ENCODE results near the gene CDC42BPB. TPM values are rescaled to one million over a fixed set of nuclear protein-coding genes. Genes with fewer than 3 reads are reported as not detected.

CDC42BPB gene
- total RNA-seq, 1 donor: 118 TPM

DNA sequence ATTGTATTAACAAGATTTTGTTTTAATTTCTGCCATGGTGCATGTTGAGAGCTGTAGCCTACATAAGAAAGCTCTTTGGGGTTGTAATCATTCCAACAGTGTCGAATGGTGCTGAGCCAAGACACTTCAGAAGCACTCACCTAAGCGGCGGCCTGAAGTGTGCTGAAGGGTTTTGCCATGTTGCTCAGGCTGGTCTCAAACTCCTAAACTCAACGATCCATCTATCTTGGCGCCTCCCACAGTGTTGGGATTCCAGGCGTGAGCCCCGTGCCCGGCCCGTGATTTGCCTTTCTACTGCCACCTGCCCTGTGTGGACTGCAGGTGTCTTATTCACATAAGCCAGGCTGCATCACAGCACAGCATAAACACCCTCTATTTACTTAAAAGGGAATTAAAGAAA lies 86.0 kb downstream of the CDC42BPB start:
- Histone ChIP-seq H3K4me2 (ENCODE audit: insufficient read depth, low read length) (no peak overlapping the region), H3K9me3 (ENCODE audit: low read depth, low read length) (no peaks in the 10 kb centered on the region), H4K20me1 (ENCODE audit: insufficient read depth, low read length) (peaks cover 2% of the 10 kb centered on the region), H3K27ac (ENCODE audit: low read depth, low read length) (no peak overlapping the region), H3K4me1 (ENCODE audit: insufficient read depth, low read length) (no peaks in the 10 kb centered on the region), H2AFZ (ENCODE audit: low read length) (no peak overlapping the region), H3K27me3 (ENCODE audit: insufficient read depth, low read length) (no peaks in the 10 kb centered on the region), H3K79me2 (ENCODE audit: insufficient read depth, low read length) (peaks cover 6% of the 10 kb centered on the region), H3K4me3 (ENCODE audit: insufficient read depth, low read length) (no peak overlapping the region), H3K36me3 (ENCODE audit: insufficient read depth, low read length) (peaks cover 93% of the 10 kb centered on the region)
- DNase-seq (ENCODE audit: insufficient read length, low spot score, missing footprints): no peak
- TF ChIP-seq, protein P1, sequence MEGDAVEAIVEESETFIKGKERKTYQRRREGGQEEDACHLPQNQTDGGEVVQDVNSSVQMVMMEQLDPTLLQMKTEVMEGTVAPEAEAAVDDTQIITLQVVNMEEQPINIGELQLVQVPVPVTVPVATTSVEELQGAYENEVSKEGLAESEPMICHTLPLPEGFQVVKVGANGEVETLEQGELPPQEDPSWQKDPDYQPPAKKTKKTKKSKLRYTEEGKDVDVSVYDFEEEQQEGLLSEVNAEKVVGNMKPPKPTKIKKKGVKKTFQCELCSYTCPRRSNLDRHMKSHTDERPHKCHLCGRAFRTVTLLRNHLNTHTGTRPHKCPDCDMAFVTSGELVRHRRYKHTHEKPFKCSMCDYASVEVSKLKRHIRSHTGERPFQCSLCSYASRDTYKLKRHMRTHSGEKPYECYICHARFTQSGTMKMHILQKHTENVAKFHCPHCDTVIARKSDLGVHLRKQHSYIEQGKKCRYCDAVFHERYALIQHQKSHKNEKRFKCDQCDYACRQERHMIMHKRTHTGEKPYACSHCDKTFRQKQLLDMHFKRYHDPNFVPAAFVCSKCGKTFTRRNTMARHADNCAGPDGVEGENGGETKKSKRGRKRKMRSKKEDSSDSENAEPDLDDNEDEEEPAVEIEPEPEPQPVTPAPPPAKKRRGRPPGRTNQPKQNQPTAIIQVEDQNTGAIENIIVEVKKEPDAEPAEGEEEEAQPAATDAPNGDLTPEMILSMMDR (IDR thresholded peaks at IDR 0.05; ENCODE audit: extremely low read depth, low read depth, low read length): no peak

DNA sequence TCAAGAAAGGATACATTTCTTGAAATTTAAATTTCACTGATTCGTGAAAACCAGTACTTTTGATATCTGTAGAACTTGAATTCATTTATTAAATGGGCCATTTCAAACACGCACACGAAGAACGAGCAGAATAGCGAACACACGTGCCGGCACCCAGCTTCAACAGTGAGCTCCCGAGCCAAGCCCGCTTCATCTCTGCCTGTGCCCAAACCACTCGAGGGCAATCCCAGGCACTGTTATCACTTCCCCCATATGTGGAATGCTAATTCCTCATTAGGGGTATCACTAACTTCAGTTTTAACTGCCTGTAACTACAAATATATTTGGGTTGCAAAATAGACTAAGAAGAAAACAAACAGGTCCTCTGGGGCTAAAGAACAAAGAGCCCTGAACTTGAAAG lies 86.9 kb downstream of the CDC42BPB start:
- no peaks in the 10 kb centered on the region for H3K4me1 ChIP-seq (ENCODE audit: insufficient read depth, low read length)
- DNase-seq (ENCODE audit: insufficient read length, low spot score, missing footprints): no peak
- no peaks in the 10 kb centered on the region for H3K9me3 ChIP-seq (ENCODE audit: low read depth, low read length)
- H4K20me1 ChIP-seq (ENCODE audit: insufficient read depth, low read length): no peaks in the 10 kb centered on the region
- H3K79me2 ChIP-seq (ENCODE audit: insufficient read depth, low read length): peaks cover 6% of the 10 kb centered on the region
- H3K4me3 ChIP-seq (ENCODE audit: insufficient read depth, low read length): no peak overlapping the region
- H3K36me3 ChIP-seq (ENCODE audit: insufficient read depth, low read length): peaks cover 93% of the 10 kb centered on the region
- H2AFZ ChIP-seq (ENCODE audit: low read length): no peak overlapping the region
- TF ChIP-seq, protein P1 (IDR thresholded peaks at IDR 0.05; ENCODE audit: extremely low read depth, low read depth, low read length): no peak
- H3K4me2 ChIP-seq (ENCODE audit: insufficient read depth, low read length): no peak overlapping the region
- H3K27me3 ChIP-seq (ENCODE audit: insufficient read depth, low read length): no peaks in the 10 kb centered on the region
- H3K27ac ChIP-seq (ENCODE audit: low read depth, low read length): no peak overlapping the region

DNA sequence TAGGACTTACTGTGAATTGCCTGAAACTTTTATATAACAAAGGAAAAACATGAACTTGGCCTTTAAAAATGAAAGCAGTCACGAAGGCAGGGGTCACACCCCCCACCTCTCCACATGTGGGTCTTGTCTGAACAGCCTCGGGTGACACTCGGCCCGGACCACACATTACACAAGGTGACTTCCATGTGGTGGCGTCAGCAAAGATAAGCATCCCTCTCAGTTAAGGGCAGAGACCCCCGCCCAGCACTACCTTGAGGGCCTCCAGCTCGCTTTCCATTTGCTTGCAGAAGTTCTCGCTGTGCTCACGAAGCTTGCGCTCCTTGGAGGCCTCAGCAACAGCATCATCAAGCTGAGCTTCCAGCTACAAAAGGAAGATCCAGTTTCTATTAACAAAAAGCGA lies 87.4 kb downstream of the CDC42BPB start:
- TF ChIP-seq, protein P1 (IDR thresholded peaks at IDR 0.05; ENCODE audit: extremely low read depth, low read depth, low read length): no peak
- Histone ChIP-seq H3K79me2 (ENCODE audit: insufficient read depth, low read length) (peaks cover 6% of the 10 kb centered on the region), H3K4me2 (ENCODE audit: insufficient read depth, low read length) (no peak overlapping the region), H3K27me3 (ENCODE audit: insufficient read depth, low read length) (no peaks in the 10 kb centered on the region), H3K36me3 (ENCODE audit: insufficient read depth, low read length) (peaks cover 94% of the 10 kb centered on the region), H3K4me3 (ENCODE audit: insufficient read depth, low read length) (no peak overlapping the region), H2AFZ (ENCODE audit: low read length) (no peak overlapping the region), H4K20me1 (ENCODE audit: insufficient read depth, low read length) (no peaks in the 10 kb centered on the region), H3K27ac (ENCODE audit: low read depth, low read length) (no peak overlapping the region), H3K4me1 (ENCODE audit: insufficient read depth, low read length) (no peaks in the 10 kb centered on the region), H3K9me3 (ENCODE audit: low read depth, low read length) (no peaks in the 10 kb centered on the region)
- no peak for DNase-seq (ENCODE audit: insufficient read length, low spot score, missing footprints)

DNA sequence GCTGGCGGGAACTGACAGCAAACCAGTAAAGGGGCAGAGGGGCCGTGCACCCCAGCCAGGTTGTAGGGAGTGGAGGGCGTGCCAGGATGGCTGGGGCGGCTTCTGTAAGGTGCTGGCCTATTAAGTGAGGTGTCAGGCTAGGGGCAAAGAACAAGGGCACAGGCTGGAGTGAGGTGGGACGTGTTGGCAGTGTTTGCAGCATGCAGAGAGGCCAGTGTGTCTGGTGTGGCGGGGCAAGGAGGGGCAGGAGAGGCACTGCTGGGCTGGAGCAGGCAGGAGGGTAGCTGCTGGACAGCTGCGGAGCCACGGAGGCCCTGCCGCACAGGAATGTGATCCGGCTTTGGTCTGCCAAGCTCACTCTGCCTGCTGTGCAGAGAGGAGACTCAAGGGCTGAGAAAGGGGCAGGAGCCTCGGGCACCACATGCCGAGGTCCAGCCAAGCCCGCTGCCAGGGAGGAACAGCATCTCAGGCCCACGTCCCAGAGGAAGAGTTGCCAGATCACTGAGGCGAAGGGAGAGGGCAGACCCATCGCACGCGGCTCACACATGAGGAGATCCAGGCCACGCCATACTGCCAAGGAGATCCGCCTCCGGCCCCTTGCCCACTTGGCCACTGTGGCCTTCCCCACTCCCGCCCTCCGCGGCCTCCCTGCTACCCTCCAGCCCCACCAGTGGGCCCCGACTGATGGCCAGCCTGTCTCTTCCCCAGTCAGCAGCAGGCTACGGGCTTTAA lies 88.1 kb downstream of the CDC42BPB start:
- H3K4me1 ChIP-seq (ENCODE audit: insufficient read depth, low read length): no peaks in the 10 kb centered on the region
- no peak for DNase-seq (ENCODE audit: insufficient read length, low spot score, missing footprints)
- H3K9me3 ChIP-seq (ENCODE audit: low read depth, low read length): no peaks in the 10 kb centered on the region
- no peaks in the 10 kb centered on the region for H3K27me3 ChIP-seq (ENCODE audit: insufficient read depth, low read length)
- no peaks in the 10 kb centered on the region for H4K20me1 ChIP-seq (ENCODE audit: insufficient read depth, low read length)
- no peak overlapping the region for H2AFZ ChIP-seq (ENCODE audit: low read length)
- peaks cover 94% of the 10 kb centered on the region for H3K36me3 ChIP-seq (ENCODE audit: insufficient read depth, low read length)
- TF ChIP-seq, protein P1 (IDR thresholded peaks at IDR 0.05; ENCODE audit: extremely low read depth, low read depth, low read length): no peak
- no peak overlapping the region for H3K4me3 ChIP-seq (ENCODE audit: insufficient read depth, low read length)
- peaks cover 6% of the 10 kb centered on the region for H3K79me2 ChIP-seq (ENCODE audit: insufficient read depth, low read length)
- no peak overlapping the region for H3K27ac ChIP-seq (ENCODE audit: low read depth, low read length)
- H3K4me2 ChIP-seq (ENCODE audit: insufficient read depth, low read length): no peak overlapping the region
